OCI-LY1 (cell line): ENCODE data around the gene KIF18A.

Experiments used
- H2AFZ ChIP-seq: fragments of 200-600 bp; sonication (generic), shearing (Covaris generic); 2 replicates; pipeline ENCODE4 v1.6.0; 2014; ENCODE audit warnings: antibody characterized with exemption, mild to moderate bottlenecking, low read length
- H3F3A ChIP-seq: fragments of 200-600 bp; sonication (generic), shearing (Covaris generic); 2 replicates; pipeline ENCODE4 v1.6.0; 2014; ENCODE audit warnings: mild to moderate bottlenecking, antibody characterized with exemption, low read length, moderate library complexity; ENCODE audit not compliant: insufficient read depth
- H3K27ac ChIP-seq: fragments of 200-600 bp; sonication (generic); 2 replicates; pipeline ENCODE4 v1.5.1; 2014; ENCODE audit warnings: low read length, mixed run types, mild to moderate bottlenecking, low read depth; ENCODE audit not compliant: poor library complexity, severe bottlenecking
- H3K27me3 ChIP-seq: fragments of 200-600 bp; sonication (generic); 2 replicates; pipeline ENCODE4 v1.6.0; 2014; ENCODE audit warnings: antibody characterized with exemption, mild to moderate bottlenecking, low read length, moderate library complexity; ENCODE audit not compliant: insufficient read depth
- H3K36me3 ChIP-seq: fragments of 200-600 bp; sonication (generic); 2 replicates; pipeline ENCODE4 v1.6.1; 2014; ENCODE audit warnings: mild to moderate bottlenecking, antibody characterized with exemption, low read length, moderate library complexity, mixed read lengths; ENCODE audit not compliant: insufficient read depth
- H3K4me1 ChIP-seq: fragments of 200-600 bp; sonication (generic); 2 replicates; pipeline ENCODE4 v1.5.1; 2014; ENCODE audit warnings: mild to moderate bottlenecking, low read length, moderate library complexity; ENCODE audit not compliant: insufficient read depth, severe bottlenecking
- H3K4me2 ChIP-seq: fragments of 200-600 bp; sonication (generic), shearing (Covaris generic); 2 replicates; pipeline ENCODE4 v1.6.1; 2014; ENCODE audit warnings: low read length
- H3K4me3 ChIP-seq: fragments of 200-600 bp; sonication (generic); 2 replicates; pipeline ENCODE4 v1.5.1; 2014; ENCODE audit warnings: low read length, low read depth, mild to moderate bottlenecking, mixed read lengths; ENCODE audit not compliant: poor library complexity, severe bottlenecking
- H3K79me2 ChIP-seq: fragments of 200-600 bp; shearing (Covaris generic); 2 replicates; pipeline ENCODE4 v1.6.1; 2016; ENCODE audit warnings: mixed run types, low read length, mixed read lengths; ENCODE audit not compliant: insufficient read depth
- H3K9ac ChIP-seq: fragments of 200-600 bp; sonication (generic), shearing (Covaris generic); 2 replicates; pipeline ENCODE4 v1.6.1; 2014; ENCODE audit warnings: mild to moderate bottlenecking, low read length, mixed read lengths
- H3K9me2 ChIP-seq: fragments of 200-600 bp; sonication (generic), shearing (Covaris generic); 2 replicates; pipeline ENCODE4 v1.6.1; 2014; ENCODE audit warnings: low read depth, mild to moderate bottlenecking, low read length, mixed read lengths
- H3K9me3 ChIP-seq: fragments of 200-600 bp; shearing (Covaris generic); 2 replicates; pipeline ENCODE4 v1.6.1; 2014; ENCODE audit warnings: low read length, mixed read lengths
- H4K20me1 ChIP-seq: fragments of 200-600 bp; sonication (generic), shearing (Covaris generic); 2 replicates; pipeline ENCODE4 v1.6.0; 2016; ENCODE audit warnings: mild to moderate bottlenecking, low read length; ENCODE audit not compliant: insufficient read depth
- CTCF ChIP-seq: fragments of 200-600 bp; sonication (generic), shearing (Covaris generic); IDR thresholded peaks from 2 replicates; pipeline ENCODE4 v1.5.1; 2017; ENCODE audit warnings: mild to moderate bottlenecking, antibody characterized with exemption, low read length, moderate library complexity, mixed read lengths
- EZH2 ChIP-seq: fragments of 200-600 bp; sonication (generic), shearing (Covaris generic); IDR thresholded peaks from 2 replicates; pipeline ENCODE4 v1.8.0; 2017; ENCODE audit warnings: borderline replicate concordance, mixed run types, mild to moderate bottlenecking, antibody characterized with exemption, low read length, moderate library complexity, mixed read lengths

The KIF18A gene

GRCh38 chr11:27998552-27998951 lies 109.4 kb downstream of the KIF18A start:
- Histone ChIP-seq H3K9ac (no peak overlapping the region), H3K9me2 (no peaks in the 10 kb centered on the region), H3K27me3 (no peaks in the 10 kb centered on the region)

GRCh38 chr11:27997344-27997743 lies 110.6 kb downstream of the KIF18A start:
- Histone ChIP-seq H3K9ac (no peak overlapping the region), H3K27ac (no peak overlapping the region), H4K20me1 (no peaks in the 10 kb centered on the region), H3K79me2 (no peaks in the 10 kb centered on the region), H3K36me3 (no peaks in the 10 kb centered on the region), H3K4me3 (no peak overlapping the region), H3K27me3 (no peaks in the 10 kb centered on the region), H3F3A (no peaks in the 10 kb centered on the region), H2AFZ (no peak overlapping the region), H3K9me2 (no peaks in the 10 kb centered on the region), H3K9me3 (0 out of 2 replicates have a peak, but pooled peaks cover 3% of the 10 kb centered on the region), H3K4me1 (no peaks in the 10 kb centered on the region), H3K4me2 (no peak overlapping the region)
- TF ChIP-seq CTCF, result no peak
- TF ChIP-seq EZH2, result no peak

More at GRCh38 chr11:27998552-27998951, 109.4 kb downstream of the KIF18A start:
- 0 out of 2 replicates have a peak, but pooled peaks cover 3% of the 10 kb centered on the region for H3K9me3 ChIP-seq
- no peaks in the 10 kb centered on the region for H4K20me1 ChIP-seq
- H3K4me1 ChIP-seq, result no peaks in the 10 kb centered on the region
- no peaks in the 10 kb centered on the region for H3K36me3 ChIP-seq
- H3K27ac ChIP-seq, result no peak overlapping the region
- no peaks in the 10 kb centered on the region for H3F3A ChIP-seq
- H3K4me3 ChIP-seq, result no peak overlapping the region
- H2AFZ ChIP-seq, result no peak overlapping the region
- H3K4me2 ChIP-seq, result no peak overlapping the region
- no peaks in the 10 kb centered on the region for H3K79me2 ChIP-seq
- TF ChIP-seq EZH2 (no peak), CTCF (no peak)

GRCh38 chr11:27996066-27996465 lies 111.9 kb downstream of the KIF18A start:
- H3K36me3 ChIP-seq, result no peaks in the 10 kb centered on the region
- H4K20me1 ChIP-seq, result no peaks in the 10 kb centered on the region
- H3K79me2 ChIP-seq, result no peaks in the 10 kb centered on the region
- TF ChIP-seq EZH2, result no peak
- no peak for TF ChIP-seq CTCF
- no peak overlapping the region for H3K4me3 ChIP-seq
- no peak overlapping the region for H3K27ac ChIP-seq
- H3K9me2 ChIP-seq, result no peaks in the 10 kb centered on the region
- no peak overlapping the region for H2AFZ ChIP-seq
- H3F3A ChIP-seq, result no peaks in the 10 kb centered on the region
- H3K4me2 ChIP-seq, result no peak overlapping the region
- H3K4me1 ChIP-seq, result no peaks in the 10 kb centered on the region
- no peaks in the 10 kb centered on the region for H3K9me3 ChIP-seq
- H3K27me3 ChIP-seq, result no peaks in the 10 kb centered on the region
- no peak overlapping the region for H3K9ac ChIP-seq
